LNCAP (cell line): ENCODE data around the gene SOCS3.

Experiments
- TF ChIP-seq, protein P1 (sequence below): fragments of 450-650 bp; IDR thresholded peaks from 2 replicates; pipeline ENCODE4 v1.5.1; 2017; ENCODE audit warnings: mild to moderate bottlenecking

SOCS3 gene

GRCh38 chr17:78317794-78318400 is 42.0 kb downstream of the SOCS3 start:
- TF ChIP-seq, protein P1, sequence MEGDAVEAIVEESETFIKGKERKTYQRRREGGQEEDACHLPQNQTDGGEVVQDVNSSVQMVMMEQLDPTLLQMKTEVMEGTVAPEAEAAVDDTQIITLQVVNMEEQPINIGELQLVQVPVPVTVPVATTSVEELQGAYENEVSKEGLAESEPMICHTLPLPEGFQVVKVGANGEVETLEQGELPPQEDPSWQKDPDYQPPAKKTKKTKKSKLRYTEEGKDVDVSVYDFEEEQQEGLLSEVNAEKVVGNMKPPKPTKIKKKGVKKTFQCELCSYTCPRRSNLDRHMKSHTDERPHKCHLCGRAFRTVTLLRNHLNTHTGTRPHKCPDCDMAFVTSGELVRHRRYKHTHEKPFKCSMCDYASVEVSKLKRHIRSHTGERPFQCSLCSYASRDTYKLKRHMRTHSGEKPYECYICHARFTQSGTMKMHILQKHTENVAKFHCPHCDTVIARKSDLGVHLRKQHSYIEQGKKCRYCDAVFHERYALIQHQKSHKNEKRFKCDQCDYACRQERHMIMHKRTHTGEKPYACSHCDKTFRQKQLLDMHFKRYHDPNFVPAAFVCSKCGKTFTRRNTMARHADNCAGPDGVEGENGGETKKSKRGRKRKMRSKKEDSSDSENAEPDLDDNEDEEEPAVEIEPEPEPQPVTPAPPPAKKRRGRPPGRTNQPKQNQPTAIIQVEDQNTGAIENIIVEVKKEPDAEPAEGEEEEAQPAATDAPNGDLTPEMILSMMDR = no peak

DNA sequence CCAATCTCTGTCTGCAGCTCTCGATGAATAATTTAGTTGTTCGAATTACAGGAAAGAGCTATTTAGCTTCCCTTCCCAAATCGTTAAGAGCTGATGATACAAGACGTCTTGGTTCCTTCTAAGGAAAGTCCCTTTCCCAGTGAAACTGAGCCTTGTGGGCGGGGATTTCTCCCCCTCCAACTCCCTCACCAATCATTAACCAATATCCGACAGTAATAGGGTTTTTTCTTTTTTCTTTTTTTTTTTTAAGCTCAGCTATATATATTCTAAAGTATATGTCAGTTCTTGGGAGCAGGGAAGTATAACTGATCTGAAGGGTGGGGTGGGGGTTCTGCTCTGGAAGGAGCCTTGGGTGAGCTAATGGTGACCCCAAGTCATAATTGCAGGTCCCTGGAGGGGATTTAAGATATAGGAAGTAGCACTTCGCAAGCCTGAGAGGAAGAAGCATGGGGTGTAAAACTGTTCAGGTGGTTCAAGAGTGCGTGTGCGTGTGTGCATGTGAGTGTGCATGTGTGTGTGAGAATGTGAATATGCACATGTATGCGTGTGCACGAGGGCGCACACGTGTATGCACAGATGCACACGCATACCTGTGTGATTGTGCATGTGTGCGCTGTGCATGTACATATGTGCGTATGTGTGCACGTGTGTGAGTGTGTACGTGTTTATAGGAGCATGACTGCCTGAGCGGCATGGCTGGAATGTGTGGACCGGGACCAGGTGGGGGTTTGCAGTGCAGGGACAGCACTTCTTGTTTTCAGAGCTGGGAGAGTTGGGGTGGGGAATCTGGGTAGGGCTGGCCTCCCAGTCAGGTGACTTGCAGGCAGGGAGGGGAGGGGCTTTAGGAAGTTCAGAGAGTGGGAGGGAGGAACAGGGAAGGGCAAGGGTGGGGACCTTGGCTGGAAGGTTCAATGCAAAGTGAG is 42.7 kb downstream of the SOCS3 start:
- TF ChIP-seq, protein P1 = no peak

- TF ChIP-seq, protein P1 = no peak
Measured at GRCh38 chr17:78316115-78316866, 43.6 kb downstream of the SOCS3 start.

- TF ChIP-seq, protein P1 = no peak
Measured at GRCh38 chr17:78315355-78316114, 44.3 kb downstream of the SOCS3 start.

GRCh38 chr17:78314683-78315354 is 45.1 kb downstream of the SOCS3 start:
- TF ChIP-seq, protein P1 = no peak

DNA sequence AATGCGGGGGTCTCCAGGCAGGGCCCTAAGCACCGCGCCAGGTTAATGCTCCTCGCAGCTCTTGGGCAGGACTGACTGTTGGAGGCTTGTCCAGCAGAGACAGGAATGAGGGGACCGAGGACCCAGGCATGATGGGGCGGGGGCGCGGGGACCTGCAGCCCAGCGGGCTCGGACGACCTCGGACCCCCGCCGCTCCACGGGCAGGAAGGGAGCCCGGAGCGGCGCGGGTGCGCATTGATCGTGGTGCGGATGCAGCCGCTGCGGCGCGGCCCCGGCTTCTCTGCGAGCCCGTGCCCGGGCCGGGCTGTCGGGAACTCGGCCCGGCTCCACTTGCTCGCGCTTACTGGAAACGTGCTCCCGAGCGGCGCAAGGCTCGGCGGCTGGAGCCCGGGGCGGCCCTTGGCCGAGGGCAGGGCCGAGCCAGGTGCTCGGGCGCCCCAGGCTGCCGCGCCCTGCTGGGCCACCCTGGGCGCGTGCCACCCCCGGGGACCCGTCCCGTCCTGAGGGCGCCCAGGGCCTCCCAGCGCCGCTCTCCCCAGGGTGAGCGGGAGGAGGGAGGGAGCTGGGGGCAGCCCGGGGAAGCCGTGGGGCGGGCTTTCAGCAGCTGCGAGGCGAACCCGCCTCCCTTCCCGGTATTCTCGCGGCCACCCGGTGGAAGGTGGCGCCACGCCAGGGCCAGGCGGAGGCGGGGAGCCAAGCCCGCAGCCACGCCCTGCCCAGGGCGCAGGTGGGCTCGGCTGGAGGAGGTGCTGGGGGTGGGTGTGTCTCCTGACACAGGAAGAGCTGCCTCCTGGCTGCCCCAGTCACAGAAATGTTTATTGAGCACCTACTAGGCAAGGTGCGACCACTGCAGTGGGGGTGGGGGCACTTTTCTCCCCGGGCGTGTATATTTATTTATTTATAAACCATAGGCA is 45.9 kb downstream of the SOCS3 start:
- TF ChIP-seq, protein P1 = no peak
